Thyroid gland (tissue), 4 donors: Measurements from ENCODE around the gene ANKRD29. TPM values are rescaled to one million over a fixed set of nuclear protein-coding genes. Genes with fewer than 3 reads are reported as not detected.
"Not testable (repeated sequence)": the region's sequence is repeated elsewhere in the genome, so short reads cannot be mapped to it uniquely, and the experiment has no call there.

Experiments
- DNase-seq, 2 donors: peaks; one replicate each; pipeline ENCODE4 v3.0.0-alpha.2; 2019
- H3K27ac ChIP-seq, 3 donors: fragments of 200-600 bp; sonication (generic); 1 replicate in 2 of 3; 2 replicates in 1 of 3; pipeline ENCODE4 v1.5.1; 2016 to 2019; ENCODE audit warnings: mild to moderate bottlenecking in 1 of 3, moderate library complexity in 1 of 3
- H3K27me3 ChIP-seq: fragments of 200-600 bp; sonication (generic); one replicate; pipeline ENCODE4 v1.5.1; 2019
- H3K36me3 ChIP-seq, 2 donors: fragments of 200-600 bp; sonication (generic); one replicate each; pipeline ENCODE4 v1.5.1; 2016 to 2019
- H3K4me1 ChIP-seq, 2 donors: fragments of 200-600 bp; sonication (generic); one replicate each; pipeline ENCODE4 v1.5.1; 2017 to 2019
- H3K4me3 ChIP-seq, 3 donors: fragments of 200-600 bp; sonication (generic); replicated peaks in 1 of 3; 1 replicate in 2 of 3; 2 replicates in 1 of 3; pipeline ENCODE4 v1.5.1; 2016; ENCODE audit warnings: mild to moderate bottlenecking in 1 of 3
- H3K9me3 ChIP-seq: fragments of 200-600 bp; sonication (generic); one replicate; pipeline ENCODE4 v1.5.1; 2017
- POLR2A ChIP-seq, 2 donors: fragments of 450-650 bp; IDR thresholded peaks; one replicate each; pipeline ENCODE4 v1.6.1; 2017; ENCODE audit warnings: antibody characterized with exemption in 2 of 2, mild to moderate bottlenecking in 2 of 2, moderate library complexity in 1 of 2
- WGBS, 2 donors: methylation state at CpG; one replicate each; pipeline ENCODE4 v1.1.5; 2017; 5-methylcytosine and 5-hydroxymethylcytosine counted together
- intact Hi-C: fragments of 100-400 bp; cut with DNase I; formaldehyde crosslinking; loops from one replicate; pipeline ENCODE4 v1.15.1; 2023
- total RNA-seq, 4 donors: library from RNA; depleted of rRNA; stranded (reverse); fragments of >200 nt; gene quantifications; one replicate each; pipeline ENCODE4 v1.2.3, GENCODE V29; 2016
- TF ChIP-seq, protein P1 (sequence below), 6 experiments: fragments of 200-600 bp in 3 of 6; fragments of 450-650 bp in 3 of 6; sonication (generic) in 3 of 6; IDR thresholded peaks; one replicate each; pipeline ENCODE4 v1.5.1; 2016 to 2019; ENCODE audit warnings: antibody characterized with exemption in 6 of 6, mild to moderate bottlenecking in 2 of 6, inconsistent platforms in 1 of 6, moderate library complexity in 1 of 6

The ANKRD29 gene
- total RNA-seq, 4 donors from 2014 or later: 3.4 to 6.1 (median 4.5) TPM

DNA sequence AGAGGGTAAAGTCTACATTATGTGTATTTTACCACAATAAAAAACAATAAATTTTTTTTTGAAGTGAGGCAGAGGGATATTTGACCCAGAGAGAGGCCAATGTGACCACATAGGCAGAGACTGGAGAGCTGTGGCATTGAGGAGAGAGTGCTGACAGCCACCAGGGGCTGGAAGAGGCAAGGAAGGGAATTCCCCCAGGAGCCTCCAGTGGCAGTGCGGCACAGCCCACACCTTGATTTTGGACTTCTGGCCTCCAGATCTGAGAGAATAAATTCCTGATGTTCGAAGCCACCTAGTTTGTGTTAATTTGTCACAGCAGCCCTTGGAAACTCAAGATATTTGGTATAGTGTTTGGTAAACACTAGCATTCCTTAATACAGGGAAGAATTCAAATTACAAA, 22.7 kb downstream of the ANKRD29 start:
- DNase-seq: no peak

DNA sequence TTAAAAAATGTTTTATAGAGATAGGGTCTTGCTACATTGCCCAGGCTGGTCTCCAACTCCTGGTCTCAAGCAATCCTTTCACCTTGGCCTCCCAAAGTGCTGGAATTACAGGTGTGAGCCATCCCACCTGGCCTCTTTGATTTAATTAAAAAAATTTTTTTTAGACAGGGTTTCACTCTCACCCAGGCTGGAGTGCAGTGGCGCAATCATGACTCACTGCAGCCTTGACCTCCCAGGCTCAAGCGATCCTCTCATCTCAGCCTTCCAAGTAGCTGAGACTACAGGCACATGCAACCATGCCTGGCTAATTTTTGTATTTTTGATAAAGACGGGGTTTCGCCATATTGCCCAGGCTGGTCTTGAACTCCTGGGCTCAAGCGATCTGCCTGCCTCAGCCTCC, 26.3 kb downstream of the ANKRD29 start:
- intact Hi-C loops, H3K36me3 ChIP-seq, H3K27me3 ChIP-seq, H3K4me3 ChIP-seq, H3K27ac ChIP-seq, DNase-seq, H3K9me3 ChIP-seq, H3K4me1 ChIP-seq: not testable (repeated sequence)
- WGBS, 2 donors: 95 to 96% methylated on average over 5 of the region's 5 CpGs

More for the DNA sequence above, 22.7 kb downstream of the ANKRD29 start:
- WGBS, 2 donors: 80 to 86% methylated on average over 2 of the region's 2 CpGs
- H3K27ac ChIP-seq: no peak overlapping the region
- TF ChIP-seq, protein P1, sequence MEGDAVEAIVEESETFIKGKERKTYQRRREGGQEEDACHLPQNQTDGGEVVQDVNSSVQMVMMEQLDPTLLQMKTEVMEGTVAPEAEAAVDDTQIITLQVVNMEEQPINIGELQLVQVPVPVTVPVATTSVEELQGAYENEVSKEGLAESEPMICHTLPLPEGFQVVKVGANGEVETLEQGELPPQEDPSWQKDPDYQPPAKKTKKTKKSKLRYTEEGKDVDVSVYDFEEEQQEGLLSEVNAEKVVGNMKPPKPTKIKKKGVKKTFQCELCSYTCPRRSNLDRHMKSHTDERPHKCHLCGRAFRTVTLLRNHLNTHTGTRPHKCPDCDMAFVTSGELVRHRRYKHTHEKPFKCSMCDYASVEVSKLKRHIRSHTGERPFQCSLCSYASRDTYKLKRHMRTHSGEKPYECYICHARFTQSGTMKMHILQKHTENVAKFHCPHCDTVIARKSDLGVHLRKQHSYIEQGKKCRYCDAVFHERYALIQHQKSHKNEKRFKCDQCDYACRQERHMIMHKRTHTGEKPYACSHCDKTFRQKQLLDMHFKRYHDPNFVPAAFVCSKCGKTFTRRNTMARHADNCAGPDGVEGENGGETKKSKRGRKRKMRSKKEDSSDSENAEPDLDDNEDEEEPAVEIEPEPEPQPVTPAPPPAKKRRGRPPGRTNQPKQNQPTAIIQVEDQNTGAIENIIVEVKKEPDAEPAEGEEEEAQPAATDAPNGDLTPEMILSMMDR (IDR thresholded peaks at IDR 0.05): no peak
- TF ChIP-seq POLR2A (IDR thresholded peaks at IDR 0.05): no peak
- H3K9me3 ChIP-seq: no peaks in the 10 kb centered on the region
- H3K36me3 ChIP-seq: no peaks in the 10 kb centered on the region
- intact Hi-C loops: no loop called here
- H3K27me3 ChIP-seq: no peaks in the 10 kb centered on the region
- no peak overlapping the region for H3K4me3 ChIP-seq
- H3K4me1 ChIP-seq: no peaks in the 10 kb centered on the region

DNA sequence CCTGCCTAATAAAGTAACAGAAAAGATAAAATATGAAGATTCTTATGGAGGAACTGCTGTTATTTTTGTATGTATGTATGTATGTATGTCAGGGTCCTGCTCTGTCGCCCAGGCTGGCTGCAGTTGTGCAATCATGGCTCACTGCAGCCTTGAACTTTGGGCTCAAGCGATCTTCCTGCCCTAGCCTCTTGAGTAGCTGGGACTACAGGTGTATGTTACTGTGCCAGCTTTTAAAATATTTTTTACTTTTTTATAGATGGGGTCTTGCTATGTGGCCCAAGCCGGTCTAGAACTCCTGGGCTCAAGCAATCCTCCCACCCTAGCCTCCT, 26.7 kb downstream of the ANKRD29 start:
- no peaks in the 10 kb centered on the region for H3K9me3 ChIP-seq
- no peak overlapping the region for H3K4me3 ChIP-seq
- H3K27me3 ChIP-seq: no peaks in the 10 kb centered on the region
- H3K27ac ChIP-seq: no peak overlapping the region
- no peaks in the 10 kb centered on the region for H3K4me1 ChIP-seq
- H3K36me3 ChIP-seq: no peaks in the 10 kb centered on the region
- TF ChIP-seq, protein P1 (IDR thresholded peaks at IDR 0.05): no peak
- no peak for TF ChIP-seq POLR2A (IDR thresholded peaks at IDR 0.05)
- intact Hi-C loops: no loop called here
- WGBS, 2 donors: 96 to 97% methylated on average over 3 of the region's 3 CpGs
- no peak for DNase-seq

DNA sequence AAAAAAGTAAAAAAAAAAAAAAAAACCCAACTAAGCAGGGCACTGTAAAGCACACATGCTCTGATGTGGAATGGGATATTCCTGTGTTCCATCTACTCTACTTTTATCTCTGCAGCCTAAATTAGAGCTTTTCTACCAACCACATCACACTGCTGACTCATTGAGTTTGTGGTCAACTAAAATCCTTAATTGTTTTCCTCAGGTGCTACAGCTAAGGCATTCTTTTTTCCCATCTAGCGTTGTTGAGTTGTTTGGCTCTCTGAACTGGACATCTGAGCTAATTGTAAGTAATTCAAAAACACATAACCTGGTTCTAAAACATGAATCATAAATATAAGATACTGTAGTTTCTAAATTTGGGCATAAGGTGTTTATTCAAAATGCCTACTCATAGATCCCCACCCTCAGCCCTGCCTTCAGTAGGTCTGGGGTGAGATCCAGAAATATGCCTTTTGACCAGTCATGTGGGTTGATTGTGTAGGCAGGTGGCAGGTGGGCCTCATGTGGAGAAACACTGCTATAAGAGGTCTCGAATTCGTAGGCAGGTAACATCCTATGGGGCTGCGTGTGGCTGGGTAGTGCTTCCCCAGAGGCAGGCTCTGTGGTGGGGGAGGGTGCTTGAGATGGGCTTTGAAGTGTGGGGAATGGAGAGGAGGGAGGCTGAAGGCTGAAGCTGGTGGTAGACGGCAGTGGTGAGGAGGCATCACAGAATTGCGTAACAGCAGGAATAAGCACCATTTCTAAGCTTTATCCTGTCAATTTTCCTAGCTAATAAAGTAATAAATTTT, 27.2 kb downstream of the ANKRD29 start:
- Histone ChIP-seq H3K36me3 (no peaks in the 10 kb centered on the region), H3K9me3 (no peaks in the 10 kb centered on the region), H3K4me1 (no peaks in the 10 kb centered on the region), H3K27ac (no peak overlapping the region), H3K4me3 (no peak overlapping the region), H3K27me3 (no peaks in the 10 kb centered on the region)
- 83 to 88% methylated on average over 6 of the region's 6 CpGs for WGBS, 2 donors
- TF ChIP-seq POLR2A (IDR thresholded peaks at IDR 0.05): no peak
- TF ChIP-seq, protein P1 (IDR thresholded peaks at IDR 0.05): no peak
- intact Hi-C loops: no loop called here
- DNase-seq: no peak

DNA sequence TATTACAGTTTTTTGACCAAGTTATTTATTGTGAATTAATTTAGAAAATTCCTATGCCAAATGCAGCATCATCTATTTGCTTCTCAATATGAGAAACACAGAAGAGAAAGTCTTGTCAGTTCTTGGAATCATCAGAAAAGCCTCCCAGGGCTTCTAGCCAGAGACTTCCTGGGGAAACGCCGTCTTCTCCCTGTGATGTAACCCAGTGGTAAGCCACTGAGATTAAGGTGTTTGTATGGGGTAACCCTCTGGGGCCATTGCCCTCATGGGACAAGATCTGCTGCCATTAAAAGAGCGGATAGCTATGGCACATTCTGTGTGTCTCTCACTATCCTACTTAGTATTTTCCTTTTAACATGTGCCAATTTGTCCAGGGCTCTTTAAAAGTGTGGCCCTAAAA, 28.0 kb downstream of the ANKRD29 start:
- no peak for DNase-seq
- WGBS, 2 donors: 73 to 79% methylated on average over 3 of the region's 3 CpGs
- Histone ChIP-seq H3K36me3 (no peaks in the 10 kb centered on the region), H3K27ac (no peak overlapping the region), H3K4me1 (no peaks in the 10 kb centered on the region), H3K4me3 (no peak overlapping the region), H3K9me3 (no peaks in the 10 kb centered on the region), H3K27me3 (no peaks in the 10 kb centered on the region)
- intact Hi-C loops: no loop called here
- TF ChIP-seq POLR2A (IDR thresholded peaks at IDR 0.05): no peak
- TF ChIP-seq, protein P1 (IDR thresholded peaks at IDR 0.05): no peak
